GM18858 (cell line): Measurements from ENCODE around the gene CALCR.
A peak's percentile ranks its signal among the peaks of the same experiment; 100 is the strongest.

Experiments used
- ATAC-seq: cut with Tn5 transposase; IDR thresholded peaks from one replicate; pipeline ENCODE4 v1.9.1; 2021; ENCODE audit not compliant: unreplicated experiment

The CALCR gene

DNA sequence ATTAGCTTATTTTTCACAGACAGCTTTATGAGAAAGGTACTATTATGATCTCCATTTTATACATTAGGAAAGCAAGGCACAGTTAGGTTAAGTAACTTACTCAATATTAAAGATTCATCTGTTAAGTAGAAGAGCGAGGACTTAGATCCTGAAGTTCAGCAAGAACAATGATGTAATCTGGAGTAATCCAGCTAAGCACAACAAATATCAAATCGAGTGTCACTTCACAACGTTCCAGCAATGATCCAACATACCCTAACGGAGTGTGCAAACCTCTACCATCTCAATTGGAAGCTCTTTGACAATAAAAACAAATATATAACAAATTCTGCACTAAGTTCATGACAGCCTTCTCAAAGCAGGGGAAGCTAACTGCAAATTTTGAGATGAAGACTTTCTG, 121.3 kb downstream of the CALCR start:
- no peak for ATAC-seq

DNA sequence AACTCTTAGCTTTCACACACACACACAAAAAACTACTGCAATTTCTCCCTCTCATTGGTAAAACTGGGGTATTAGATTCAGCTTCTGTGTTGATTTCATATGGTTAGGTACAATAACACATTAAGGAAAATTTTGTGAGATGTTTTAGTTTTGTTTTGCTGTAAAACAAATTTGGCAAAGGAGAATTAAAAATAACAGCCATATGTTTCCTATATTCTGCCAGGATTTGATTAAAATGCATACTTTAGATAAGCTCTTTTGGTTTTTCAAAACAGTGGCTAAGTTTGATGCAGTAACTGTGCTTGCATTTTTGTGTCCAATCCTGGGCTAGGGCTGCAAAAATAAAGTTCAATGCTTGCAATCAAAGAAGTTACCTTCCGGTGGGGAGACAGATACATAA, 126.3 kb downstream of the CALCR start:
- no peak for ATAC-seq

DNA sequence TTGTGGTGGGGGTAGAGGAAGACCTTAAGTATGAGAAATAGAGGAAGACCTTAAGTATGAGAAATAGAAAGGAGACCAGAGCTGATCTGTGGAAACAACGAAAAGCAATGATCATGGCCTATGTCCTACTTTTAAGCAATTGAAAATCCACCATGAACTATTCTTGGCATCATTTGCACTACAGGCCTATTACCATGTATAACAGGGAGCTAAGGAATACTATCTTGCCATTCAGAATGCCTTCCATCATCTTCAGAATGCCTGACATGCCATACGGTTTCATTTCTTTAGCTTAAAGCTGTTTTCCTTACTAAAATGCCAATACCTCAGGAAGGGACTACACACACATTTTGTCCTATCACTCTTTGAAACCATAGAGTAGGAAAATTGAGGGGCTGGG, 127.0 kb downstream of the CALCR start:
- no peak for ATAC-seq

DNA sequence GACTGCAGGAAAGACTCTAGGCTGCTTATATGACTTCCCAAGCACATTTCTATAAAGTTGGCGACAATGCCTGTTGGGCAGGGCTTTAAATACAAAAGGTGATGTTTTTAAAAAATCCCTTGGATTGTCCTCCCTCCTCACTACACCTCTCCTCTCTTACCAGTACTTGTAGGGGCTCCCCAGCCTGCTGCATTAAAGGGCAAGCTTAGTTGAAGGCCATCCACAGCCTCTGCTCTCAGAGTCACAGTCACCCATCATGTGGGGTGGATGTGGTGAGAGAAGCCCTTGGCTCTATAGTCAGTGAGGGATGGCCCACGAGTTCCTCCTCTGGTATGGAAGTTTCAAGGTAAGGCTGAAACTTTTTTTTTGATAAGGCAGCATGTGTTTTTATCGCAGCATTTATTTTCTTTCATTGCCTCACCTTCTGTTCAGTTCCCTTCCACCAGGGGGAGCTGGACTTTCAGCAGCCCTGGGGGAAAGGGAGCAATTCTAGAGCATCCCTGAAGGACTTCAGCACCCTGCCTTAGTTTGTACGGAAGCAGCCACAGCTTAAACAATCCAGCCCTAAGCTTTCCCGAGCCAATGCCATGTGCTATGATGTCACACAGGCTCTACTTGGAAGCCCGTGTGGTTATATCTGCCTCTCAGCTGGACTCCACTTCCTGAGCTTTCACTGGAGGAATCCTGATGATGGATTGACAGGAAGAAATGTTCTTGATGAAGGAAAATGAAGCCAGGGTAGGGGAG, 131.9 kb downstream of the CALCR start:
- peak; percentile 73 for ATAC-seq

DNA sequence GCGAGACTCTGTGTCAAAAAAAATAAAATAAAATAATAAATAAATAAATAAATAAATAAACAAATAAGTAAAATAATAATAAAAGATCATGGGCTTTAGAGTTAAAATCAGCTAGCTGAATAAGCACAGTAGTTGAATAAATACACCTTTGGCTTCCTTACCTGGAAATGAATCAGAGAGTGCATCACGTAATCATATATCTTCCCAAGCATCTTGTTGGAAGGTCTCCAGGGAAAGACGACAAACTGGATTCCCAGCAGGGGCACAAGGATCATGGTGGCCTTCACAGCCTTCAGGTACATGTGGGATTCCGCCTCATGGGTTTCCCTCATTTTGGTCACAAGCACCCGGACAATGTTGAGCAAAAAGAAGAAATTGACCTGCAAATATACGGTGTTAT, 138.7 kb downstream of the CALCR start:
- no peak for ATAC-seq

DNA sequence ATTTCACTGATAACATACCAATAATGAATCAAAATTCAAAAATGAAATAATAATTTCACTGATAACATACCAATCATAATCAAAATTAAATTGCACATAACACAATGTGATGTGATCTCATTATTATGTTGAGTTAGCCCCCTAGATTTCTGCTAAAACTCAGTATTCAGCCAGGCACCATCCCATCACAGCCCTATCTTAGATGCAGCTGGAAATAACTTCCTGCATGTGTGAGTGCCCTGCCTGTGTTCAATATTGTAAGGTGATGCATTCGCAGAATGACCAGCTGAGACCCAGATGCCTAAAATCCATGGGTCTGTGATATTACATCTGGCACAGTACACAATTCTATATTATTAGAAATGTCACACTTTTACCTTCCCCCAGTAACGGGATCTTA, 142.4 kb downstream of the CALCR start:
- ATAC-seq, result no peak

DNA sequence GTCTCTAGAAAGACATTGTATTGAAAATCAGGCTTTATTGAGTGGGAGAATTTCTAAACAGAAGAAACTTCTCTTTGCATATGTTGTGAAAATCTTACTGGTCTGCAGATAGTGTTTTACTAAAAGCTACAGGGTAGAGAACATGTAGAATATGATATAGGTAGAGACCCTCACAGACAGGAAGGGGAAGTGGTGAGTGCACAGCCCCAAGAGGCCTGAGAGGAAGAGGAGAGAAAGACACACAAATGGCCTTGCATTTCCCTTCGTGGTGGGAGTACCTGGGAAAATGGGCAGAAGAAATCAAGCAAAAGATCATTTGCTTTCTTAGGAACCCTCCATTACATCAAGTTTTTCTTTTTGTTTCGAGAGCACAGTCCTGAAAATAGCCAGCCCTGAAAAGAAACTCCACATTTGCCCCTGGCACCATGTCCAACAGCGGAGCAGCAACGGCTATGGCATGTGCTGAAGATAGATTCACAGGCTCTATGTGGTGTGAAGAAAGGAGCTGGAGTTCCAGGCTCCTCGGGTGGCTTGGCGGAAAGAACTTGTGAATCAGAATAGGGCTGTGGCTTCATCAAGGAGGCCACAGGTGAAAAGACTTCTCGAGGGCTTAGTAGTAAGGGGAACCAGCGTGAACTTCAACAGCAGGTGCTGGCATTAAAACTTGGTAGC, 143.5 kb downstream of the CALCR start:
- no peak for ATAC-seq

DNA sequence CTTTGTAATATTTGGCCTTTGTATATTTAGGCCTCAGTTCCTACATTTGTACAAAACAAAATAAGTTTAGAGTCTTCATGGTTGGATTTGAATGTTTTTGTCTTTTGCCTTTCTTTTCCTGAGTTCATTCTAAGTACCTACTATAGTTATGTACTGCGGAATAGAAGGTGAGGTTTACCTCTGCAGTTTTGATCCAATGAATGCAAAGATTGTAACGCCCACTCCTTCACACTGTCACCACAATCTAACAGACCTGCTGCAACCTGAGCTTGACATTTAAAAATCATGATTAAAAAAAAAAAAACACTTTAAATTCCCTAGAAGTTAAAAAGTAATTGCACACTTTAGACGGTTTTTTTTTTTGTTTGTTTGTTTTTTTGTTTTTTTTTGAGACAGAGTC, 145.0 kb downstream of the CALCR start:
- no peak for ATAC-seq

DNA sequence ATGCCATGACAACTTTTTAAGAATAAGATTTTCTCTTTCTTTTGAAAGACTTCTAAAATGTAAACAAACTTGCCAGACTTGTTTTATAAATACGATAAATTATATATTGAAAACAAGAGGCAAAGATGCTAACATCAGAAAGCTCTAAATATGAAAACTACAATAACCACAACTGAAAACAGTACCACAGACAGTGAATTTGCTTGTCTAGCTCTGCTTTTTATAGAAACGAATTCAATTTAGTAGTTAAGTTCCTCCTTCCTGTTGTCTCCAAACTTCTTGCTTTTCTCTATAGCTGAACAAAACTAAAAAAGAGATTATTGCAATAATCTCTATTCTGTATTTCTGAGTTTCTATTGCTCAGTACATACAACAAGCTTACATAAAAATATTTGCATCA, 147.4 kb downstream of the CALCR start:
- no peak for ATAC-seq

DNA sequence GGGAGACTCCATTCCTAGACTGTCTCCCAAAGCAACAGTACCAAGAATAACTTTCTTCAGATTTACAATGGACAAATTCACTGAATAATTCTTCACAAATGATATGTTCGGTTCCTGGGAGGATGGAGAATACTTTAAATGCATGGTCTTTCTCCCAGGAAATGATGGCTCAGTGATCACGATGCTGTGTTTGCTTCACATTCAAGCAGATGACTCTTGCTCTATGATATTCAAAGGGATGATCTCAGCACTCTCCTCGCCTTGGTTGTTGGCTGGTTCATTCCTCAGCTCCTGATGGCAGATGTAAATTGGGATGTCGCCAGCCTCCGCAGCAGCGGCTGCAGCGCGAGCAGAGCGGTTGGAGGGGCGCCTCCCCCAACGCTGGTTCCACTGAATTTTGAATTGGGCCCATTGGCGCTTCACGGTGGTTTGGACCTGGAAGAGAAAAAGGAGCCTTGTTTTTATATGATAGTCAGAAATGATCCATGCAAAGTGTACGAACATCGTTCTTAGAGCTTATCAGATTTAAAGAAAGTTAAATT, 148.3 kb downstream of the CALCR start:
- ATAC-seq, result no peak

DNA sequence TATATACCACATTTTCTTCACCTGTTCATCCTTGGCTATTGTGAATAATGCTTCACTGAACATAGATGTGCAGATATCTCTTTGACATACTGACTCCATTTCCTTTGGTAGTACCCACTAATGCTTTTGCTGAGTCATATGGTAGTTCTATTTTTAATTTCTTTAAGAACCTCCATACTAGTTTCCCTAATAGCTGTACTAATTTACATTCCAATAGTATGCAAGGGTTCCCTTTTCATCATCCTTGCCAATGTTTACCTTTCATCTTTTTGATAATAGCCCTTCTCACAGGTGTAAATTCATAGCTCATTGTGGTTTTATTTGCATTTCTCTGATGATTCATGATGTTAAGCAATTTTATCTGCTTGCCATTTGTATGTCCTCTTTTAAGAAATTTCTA, 159.9 kb downstream of the CALCR start:
- ATAC-seq, result peak; percentile 47

DNA sequence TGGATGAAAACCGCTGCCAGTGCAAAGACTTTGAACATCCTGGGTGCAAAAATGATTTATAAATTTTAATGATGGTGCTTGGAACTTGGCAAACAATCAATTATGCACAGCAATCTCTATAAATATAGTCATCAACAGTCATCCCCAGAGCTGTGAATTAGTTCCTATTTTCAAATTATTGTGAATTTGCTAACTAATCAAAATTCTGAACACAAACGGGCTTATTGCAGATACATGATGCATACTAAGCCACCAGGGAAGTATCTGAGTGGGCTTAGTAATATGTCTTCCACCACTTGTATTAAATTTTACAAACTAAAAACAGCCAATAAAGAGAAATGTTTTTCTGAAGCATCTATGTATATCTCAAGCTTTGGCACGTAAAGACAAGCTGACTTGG, 165.2 kb downstream of the CALCR start:
- ATAC-seq, result no peak

DNA sequence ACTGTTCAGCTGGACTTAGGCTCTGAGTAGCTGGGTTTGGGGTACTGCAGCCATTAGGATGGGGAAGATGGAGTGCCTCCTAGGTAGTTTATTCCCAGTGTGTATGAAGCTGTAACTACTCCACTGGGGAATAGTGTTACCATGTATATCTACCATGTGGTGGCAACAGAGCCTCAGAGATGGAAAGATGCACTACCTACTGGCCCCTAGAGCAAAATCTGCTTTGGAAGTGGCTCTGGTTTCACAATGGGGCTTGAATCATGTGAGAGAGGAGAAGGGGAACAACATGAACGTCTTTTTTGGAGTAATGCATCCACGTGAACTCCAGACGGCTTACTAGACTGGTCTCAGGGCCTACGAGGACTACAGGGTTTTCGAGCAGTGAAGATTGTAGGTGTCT, 167.3 kb downstream of the CALCR start:
- no peak for ATAC-seq

DNA sequence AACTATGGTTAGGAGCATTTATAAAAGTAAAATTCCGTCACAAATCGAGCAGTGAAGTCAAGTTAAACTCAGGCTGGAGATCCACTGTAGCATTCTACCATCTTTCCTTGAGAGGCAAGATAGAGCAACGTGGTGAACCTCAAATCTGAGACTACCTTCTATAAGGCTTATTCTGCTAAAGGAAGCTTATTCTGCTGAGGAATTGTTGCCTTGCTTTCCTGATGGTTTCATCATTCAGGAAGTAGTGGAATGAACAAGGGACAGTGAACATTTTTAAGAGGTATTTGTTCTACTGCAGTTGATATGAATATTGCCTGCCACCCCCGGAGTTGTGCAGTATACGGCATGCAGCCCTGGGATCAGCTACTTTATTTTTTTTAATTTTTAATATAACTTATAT, 171.6 kb downstream of the CALCR start:
- ATAC-seq, result no peak

DNA sequence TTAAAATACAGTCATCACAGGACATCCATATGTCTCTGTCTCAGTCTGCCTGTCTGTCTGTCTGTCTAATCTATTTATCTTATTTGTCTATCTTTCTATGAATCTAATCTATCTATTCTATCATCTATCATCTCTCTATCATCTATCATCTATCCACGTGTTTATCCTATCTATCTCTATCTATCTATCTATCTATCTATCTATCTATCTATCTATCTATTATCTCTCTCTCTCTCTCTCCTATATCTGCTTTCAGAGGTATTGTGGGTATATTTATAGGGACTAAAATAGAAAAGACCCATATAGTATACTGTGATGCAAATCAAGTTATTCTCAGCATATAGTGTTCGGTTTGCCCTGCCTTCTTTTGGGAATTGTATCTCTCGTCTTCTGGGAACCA, 174.9 kb downstream of the CALCR start:
- no peak for ATAC-seq

DNA sequence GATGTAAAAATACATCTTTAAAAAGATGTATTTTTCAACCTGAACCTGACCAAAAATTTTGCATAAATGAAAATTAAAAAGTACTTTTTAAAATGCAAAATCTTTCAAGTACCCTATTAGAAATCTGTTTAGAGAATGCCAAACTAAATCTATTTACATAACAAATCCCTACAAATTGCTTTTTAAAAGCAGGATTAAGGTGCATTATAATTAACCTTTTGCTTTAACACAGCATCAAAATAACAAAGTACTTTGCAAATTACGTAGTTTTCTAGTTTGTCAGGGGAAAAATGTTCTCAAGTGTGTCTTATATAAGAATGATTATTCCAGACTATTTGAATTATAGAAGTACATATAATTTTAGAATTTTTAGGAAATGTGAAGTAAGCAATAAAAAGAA, 181.5 kb downstream of the CALCR start:
- no peak for ATAC-seq

DNA sequence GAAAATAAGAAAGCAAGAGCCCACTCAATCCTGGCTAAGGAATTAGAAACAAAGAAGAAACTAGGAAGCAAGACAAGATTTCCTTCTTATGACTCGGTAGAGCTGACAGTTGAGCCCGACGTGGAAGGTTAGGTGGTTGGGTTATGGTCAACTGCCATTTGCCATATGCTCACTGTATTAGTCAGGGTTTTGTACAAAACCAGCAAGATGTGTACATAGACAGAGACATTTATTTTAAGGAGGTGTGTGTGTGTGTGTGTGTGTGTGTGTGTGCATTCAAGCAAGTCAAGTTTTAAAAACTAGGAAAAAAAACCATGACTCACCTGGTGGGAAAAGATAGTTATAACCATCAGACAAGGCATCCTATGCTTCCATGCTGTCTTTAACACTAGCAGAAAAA, 183.9 kb downstream of the CALCR start:
- ATAC-seq, result no peak

DNA sequence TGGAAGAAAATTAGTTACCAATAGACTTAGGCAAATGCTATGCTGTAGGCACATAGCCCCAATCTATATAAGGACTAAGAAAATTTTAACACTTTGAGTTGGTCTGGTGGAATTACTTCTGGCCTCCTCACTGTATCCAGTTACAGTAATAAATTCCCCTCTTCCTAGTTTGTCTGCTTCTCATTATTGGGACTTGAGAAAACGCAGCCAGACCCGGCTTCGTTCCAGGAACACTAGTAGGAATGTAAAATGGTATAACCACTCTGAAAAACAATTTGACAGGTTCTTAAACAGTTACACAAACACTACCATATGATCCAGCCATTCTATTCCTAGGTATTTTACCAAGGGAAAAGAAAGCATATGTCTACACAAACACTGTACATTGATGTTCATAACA, 192.2 kb downstream of the CALCR start:
- no peak for ATAC-seq

DNA sequence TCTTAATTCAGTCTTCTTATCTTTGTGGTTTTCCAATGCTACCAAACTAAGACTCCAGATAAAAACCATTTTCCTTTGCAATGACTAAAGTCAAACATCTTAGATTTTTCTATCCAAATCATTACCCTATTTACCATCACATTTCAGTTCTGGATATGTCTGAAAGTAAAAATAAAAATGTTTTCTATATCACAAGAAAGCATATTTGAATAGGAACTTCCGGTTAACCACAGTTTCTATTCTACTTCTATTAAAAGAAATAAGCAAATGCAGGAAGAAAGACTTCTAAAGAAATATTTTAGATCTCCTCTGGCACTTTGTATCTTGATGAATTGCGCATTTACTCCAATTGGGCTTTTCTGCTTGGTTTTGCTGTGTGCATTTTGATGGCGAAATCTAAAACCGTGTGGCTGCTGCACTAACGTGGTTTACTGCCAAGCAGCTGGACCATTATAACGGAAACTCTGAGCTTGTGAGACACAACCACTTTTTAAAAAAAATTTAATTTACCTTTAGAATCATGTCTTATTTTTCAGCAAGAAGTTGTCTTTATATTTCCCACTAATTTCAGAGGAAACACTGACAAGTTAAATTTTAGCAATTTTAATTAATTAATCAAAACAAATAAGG, 196.3 kb downstream of the CALCR start:
- peak; percentile 49 for ATAC-seq

DNA sequence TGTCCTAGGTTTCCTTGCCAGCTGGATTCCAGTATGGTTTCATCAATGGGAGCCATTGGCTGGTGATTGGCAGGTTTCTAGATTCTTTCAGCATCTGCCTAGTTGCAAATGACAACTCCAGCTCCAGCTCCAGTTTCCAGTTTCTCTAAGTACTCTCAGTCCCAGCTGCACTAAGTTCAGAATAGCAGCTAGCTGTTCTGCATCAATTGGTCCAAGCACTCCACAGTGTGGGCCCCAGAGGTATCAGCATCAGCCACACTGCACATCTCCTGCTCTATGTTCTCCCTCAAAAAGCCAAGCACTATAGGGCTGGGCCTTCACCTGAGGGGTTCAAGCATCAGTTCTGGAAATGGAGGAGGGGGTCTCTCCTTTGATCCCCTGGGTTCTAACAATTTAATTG, 198.9 kb downstream of the CALCR start:
- ATAC-seq, result no peak
